GM23338 (cell line): ENCODE results near the gene ATF7.

Experiments
- CREB1 ChIP-seq: fragments of 250-450 bp; sonication (Bioruptor Pico); IDR thresholded peaks from 2 replicates; pipeline ENCODE4 v1.5.0; 2020; ENCODE audit warnings: low read depth, mild to moderate bottlenecking, moderate library complexity
- EZH2 ChIP-seq: fragments of 200-600 bp; sonication (generic); IDR thresholded peaks from one replicate; pipeline ENCODE4 v1.8.0; 2017; ENCODE audit warnings: antibody characterized with exemption, mild to moderate bottlenecking, low read depth; ENCODE audit not compliant: unreplicated experiment
- EZH2phosphoT487 ChIP-seq: fragments of 200-600 bp; sonication (generic); IDR thresholded peaks from one replicate; pipeline ENCODE4 v1.8.1; 2018; ENCODE audit warnings: antibody characterized with exemption; ENCODE audit not compliant: unreplicated experiment
- JUNB ChIP-seq: IDR thresholded peaks from one replicate; pipeline ENCODE4 v1.6.1; 2016; ENCODE audit warnings: antibody characterized with exemption; ENCODE audit not compliant: unreplicated experiment
- NANOG ChIP-seq: IDR thresholded peaks from 2 replicates; pipeline ENCODE4 v1.6.1; 2016; ENCODE audit warnings: antibody characterized with exemption, borderline replicate concordance
- POLR2AphosphoS5 ChIP-seq: IDR thresholded peaks from 2 replicates; pipeline ENCODE4 v1.6.1; 2016; ENCODE audit warnings: antibody characterized with exemption, low read depth
- STAT1 ChIP-seq: IDR thresholded peaks from one replicate; pipeline ENCODE4 v1.6.1; 2016; ENCODE audit warnings: antibody characterized with exemption; ENCODE audit not compliant: unreplicated experiment
- ZNF114 ChIP-seq: fragments of 250-450 bp; sonication (Bioruptor Pico); IDR thresholded peaks from 2 replicates; pipeline ENCODE4 v1.5.0; 2020; ENCODE audit warnings: mild to moderate bottlenecking, moderate library complexity
- ZNF331 ChIP-seq: fragments of 250-450 bp; sonication (Bioruptor Pico); IDR thresholded peaks from 2 replicates; pipeline ENCODE4 v1.5.0; 2020; ENCODE audit warnings: low read depth, mild to moderate bottlenecking, moderate library complexity
- TF ChIP-seq, protein P1 (sequence below), 2 experiments: fragments of 200-600 bp in 1 of 2; sonication (generic) in 1 of 2; conservative IDR thresholded peaks; 2 replicates each; pipeline versions ENCODE4 v1.5.1 to v1.6.1; 2016 to 2017; ENCODE audit warnings: antibody characterized with exemption in 2 of 2, low read depth in 2 of 2, mild to moderate bottlenecking in 2 of 2, moderate library complexity in 1 of 2
- TF ChIP-seq, protein P2 (sequence below): IDR thresholded peaks from one replicate; pipeline ENCODE4 v1.6.1; 2018; ENCODE audit warnings: antibody characterized with exemption; ENCODE audit not compliant: unreplicated experiment
- TF ChIP-seq, protein P3 (sequence below): IDR thresholded peaks from 2 replicates; pipeline ENCODE4 v1.6.1; 2016; ENCODE audit warnings: antibody characterized with exemption
- TF ChIP-seq, protein P4 (sequence below): fragments of 250-450 bp; sonication (Bioruptor Pico); IDR thresholded peaks from 2 replicates; pipeline ENCODE4 v1.5.0; 2020; ENCODE audit warnings: mild to moderate bottlenecking, moderate library complexity

DNA sequence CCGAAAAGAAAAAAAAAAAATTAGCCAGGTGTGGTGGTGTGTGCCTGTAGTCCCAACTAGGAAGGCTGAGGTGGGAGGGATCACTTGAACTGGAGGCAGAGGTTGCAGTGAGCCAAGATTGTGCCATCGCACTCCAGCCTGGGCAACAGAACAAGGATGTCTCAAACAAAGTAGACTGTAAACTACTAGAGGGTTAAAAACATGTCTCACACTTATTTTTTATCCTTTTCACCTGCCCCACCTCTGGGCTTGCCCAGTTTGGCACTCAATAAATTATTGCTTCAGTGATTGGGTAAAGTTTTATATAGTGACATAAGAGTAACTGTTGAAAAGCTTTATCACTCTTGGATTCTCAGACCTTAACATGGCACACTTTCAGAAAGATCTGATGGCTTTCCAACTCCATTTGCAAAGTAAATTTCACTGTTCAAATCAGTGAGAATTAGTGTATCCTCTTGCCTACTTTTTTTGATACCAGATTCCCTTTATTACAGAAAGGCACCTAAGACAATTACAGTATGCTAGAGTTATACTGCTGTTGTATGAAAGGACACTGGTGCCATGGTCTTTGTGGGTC is 62.6 kb downstream of the ATF7 start:
- TF ChIP-seq, protein P1, sequence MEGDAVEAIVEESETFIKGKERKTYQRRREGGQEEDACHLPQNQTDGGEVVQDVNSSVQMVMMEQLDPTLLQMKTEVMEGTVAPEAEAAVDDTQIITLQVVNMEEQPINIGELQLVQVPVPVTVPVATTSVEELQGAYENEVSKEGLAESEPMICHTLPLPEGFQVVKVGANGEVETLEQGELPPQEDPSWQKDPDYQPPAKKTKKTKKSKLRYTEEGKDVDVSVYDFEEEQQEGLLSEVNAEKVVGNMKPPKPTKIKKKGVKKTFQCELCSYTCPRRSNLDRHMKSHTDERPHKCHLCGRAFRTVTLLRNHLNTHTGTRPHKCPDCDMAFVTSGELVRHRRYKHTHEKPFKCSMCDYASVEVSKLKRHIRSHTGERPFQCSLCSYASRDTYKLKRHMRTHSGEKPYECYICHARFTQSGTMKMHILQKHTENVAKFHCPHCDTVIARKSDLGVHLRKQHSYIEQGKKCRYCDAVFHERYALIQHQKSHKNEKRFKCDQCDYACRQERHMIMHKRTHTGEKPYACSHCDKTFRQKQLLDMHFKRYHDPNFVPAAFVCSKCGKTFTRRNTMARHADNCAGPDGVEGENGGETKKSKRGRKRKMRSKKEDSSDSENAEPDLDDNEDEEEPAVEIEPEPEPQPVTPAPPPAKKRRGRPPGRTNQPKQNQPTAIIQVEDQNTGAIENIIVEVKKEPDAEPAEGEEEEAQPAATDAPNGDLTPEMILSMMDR (conservative IDR thresholded peaks at IDR 0.05; ENCODE audit: low read depth in 2 of 2): no peak
- TF ChIP-seq EZH2 (no peak), NANOG (no peak), EZH2phosphoT487 (no peak), JUNB (no peak), POLR2AphosphoS5 (no peak), STAT1 (no peak), ZNF114 (CRISPR knock-in tag) (no peak), CREB1 (CRISPR knock-in tag) (no peak), ZNF331 (CRISPR knock-in tag) (no peak)
- TF ChIP-seq, protein P2, sequence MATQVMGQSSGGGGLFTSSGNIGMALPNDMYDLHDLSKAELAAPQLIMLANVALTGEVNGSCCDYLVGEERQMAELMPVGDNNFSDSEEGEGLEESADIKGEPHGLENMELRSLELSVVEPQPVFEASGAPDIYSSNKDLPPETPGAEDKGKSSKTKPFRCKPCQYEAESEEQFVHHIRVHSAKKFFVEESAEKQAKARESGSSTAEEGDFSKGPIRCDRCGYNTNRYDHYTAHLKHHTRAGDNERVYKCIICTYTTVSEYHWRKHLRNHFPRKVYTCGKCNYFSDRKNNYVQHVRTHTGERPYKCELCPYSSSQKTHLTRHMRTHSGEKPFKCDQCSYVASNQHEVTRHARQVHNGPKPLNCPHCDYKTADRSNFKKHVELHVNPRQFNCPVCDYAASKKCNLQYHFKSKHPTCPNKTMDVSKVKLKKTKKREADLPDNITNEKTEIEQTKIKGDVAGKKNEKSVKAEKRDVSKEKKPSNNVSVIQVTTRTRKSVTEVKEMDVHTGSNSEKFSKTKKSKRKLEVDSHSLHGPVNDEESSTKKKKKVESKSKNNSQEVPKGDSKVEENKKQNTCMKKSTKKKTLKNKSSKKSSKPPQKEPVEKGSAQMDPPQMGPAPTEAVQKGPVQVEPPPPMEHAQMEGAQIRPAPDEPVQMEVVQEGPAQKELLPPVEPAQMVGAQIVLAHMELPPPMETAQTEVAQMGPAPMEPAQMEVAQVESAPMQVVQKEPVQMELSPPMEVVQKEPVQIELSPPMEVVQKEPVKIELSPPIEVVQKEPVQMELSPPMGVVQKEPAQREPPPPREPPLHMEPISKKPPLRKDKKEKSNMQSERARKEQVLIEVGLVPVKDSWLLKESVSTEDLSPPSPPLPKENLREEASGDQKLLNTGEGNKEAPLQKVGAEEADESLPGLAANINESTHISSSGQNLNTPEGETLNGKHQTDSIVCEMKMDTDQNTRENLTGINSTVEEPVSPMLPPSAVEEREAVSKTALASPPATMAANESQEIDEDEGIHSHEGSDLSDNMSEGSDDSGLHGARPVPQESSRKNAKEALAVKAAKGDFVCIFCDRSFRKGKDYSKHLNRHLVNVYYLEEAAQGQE: no peak
- TF ChIP-seq, protein P3, sequence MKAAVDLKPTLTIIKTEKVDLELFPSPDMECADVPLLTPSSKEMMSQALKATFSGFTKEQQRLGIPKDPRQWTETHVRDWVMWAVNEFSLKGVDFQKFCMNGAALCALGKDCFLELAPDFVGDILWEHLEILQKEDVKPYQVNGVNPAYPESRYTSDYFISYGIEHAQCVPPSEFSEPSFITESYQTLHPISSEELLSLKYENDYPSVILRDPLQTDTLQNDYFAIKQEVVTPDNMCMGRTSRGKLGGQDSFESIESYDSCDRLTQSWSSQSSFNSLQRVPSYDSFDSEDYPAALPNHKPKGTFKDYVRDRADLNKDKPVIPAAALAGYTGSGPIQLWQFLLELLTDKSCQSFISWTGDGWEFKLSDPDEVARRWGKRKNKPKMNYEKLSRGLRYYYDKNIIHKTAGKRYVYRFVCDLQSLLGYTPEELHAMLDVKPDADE: no peak
- TF ChIP-seq, protein P4, sequence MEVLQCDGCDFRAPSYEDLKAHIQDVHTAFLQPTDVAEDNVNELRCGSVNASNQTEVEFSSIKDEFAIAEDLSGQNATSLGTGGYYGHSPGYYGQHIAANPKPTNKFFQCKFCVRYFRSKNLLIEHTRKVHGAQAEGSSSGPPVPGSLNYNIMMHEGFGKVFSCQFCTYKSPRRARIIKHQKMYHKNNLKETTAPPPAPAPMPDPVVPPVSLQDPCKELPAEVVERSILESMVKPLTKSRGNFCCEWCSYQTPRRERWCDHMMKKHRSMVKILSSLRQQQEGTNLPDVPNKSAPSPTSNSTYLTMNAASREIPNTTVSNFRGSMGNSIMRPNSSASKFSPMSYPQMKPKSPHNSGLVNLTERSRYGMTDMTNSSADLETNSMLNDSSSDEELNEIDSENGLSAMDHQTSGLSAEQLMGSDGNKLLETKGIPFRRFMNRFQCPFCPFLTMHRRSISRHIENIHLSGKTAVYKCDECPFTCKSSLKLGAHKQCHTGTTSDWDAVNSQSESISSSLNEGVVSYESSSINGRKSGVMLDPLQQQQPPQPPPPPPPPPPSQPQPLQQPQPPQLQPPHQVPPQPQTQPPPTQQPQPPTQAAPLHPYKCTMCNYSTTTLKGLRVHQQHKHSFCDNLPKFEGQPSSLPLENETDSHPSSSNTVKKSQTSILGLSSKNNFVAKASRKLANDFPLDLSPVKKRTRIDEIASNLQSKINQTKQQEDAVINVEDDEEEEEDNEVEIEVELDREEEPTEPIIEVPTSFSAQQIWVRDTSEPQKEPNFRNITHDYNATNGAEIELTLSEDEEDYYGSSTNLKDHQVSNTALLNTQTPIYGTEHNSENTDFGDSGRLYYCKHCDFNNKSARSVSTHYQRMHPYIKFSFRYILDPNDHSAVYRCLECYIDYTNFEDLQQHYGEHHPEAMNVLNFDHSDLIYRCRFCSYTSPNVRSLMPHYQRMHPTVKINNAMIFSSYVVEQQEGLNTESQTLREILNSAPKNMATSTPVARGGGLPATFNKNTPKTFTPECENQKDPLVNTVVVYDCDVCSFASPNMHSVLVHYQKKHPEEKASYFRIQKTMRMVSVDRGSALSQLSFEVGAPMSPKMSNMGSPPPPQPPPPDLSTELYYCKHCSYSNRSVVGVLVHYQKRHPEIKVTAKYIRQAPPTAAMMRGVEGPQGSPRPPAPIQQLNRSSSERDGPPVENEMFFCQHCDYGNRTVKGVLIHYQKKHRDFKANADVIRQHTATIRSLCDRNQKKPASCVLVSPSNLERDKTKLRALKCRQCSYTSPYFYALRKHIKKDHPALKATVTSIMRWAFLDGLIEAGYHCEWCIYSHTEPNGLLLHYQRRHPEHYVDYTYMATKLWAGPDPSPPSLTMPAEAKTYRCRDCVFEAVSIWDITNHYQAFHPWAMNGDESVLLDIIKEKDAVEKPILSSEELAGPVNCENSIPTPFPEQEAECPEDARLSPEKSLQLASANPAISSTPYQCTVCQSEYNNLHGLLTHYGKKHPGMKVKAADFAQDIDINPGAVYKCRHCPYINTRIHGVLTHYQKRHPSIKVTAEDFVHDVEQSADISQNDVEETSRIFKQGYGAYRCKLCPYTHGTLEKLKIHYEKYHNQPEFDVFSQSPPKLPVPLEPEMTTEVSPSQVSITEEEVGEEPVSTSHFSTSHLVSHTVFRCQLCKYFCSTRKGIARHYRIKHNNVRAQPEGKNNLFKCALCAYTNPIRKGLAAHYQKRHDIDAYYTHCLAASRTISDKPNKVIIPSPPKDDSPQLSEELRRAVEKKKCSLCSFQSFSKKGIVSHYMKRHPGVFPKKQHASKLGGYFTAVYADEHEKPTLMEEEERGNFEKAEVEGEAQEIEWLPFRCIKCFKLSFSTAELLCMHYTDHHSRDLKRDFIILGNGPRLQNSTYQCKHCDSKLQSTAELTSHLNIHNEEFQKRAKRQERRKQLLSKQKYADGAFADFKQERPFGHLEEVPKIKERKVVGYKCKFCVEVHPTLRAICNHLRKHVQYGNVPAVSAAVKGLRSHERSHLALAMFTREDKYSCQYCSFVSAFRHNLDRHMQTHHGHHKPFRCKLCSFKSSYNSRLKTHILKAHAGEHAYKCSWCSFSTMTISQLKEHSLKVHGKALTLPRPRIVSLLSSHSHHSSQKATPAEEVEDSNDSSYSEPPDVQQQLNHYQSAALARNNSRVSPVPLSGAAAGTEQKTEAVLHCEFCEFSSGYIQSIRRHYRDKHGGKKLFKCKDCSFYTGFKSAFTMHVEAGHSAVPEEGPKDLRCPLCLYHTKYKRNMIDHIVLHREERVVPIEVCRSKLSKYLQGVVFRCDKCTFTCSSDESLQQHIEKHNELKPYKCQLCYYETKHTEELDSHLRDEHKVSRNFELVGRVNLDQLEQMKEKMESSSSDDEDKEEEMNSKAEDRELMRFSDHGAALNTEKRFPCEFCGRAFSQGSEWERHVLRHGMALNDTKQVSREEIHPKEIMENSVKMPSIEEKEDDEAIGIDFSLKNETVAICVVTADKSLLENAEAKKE (CRISPR knock-in tag): no peak
